Erythroblast (primary cell): ENCODE measurements around the gene WIPF2.

ENCODE experiments used
- DNase-seq, 2 experiments: peaks; one replicate each; lab custom pipeline; 2025; lab: John Stamatoyannopoulos, UW
- GATA1 ChIP-seq: IDR thresholded peaks from 2 replicates; pipeline ENCODE4 v1.6.1; 2011; ENCODE audit warnings: low read depth, mild to moderate bottlenecking, control low read depth, low read length, moderate library complexity
- POLR2A ChIP-seq: IDR thresholded peaks from 2 replicates; pipeline ENCODE4 v1.6.1; 2011; ENCODE audit warnings: mild to moderate bottlenecking, low read length

The WIPF2 gene

GRCh38 chr17:40331743-40332641 lies 112.9 kb downstream of the WIPF2 start:
- TF ChIP-seq POLR2A (no peak), GATA1 (no peak)
- no peak for DNase-seq
